ENCODE data around the gene DNASE1L3.

GRCh38 chr3:58238830-58239229 is 28.1 kb upstream of the DNASE1L3 start:
- TF ChIP-seq CTCF (IDR thresholded peaks at IDR 0.05; ENCODE audit: low read length) (no peak), EZH2 (IDR thresholded peaks at IDR 0.05; ENCODE audit: borderline replicate concordance, low read length) (no peak)
